Thyroid gland (tissue), 4 donors: ENCODE measurements around the gene BRWD1. TPM values are rescaled to one million over a fixed set of nuclear protein-coding genes. Genes with fewer than 3 reads are reported as not detected.

ENCODE experiments used
- DNase-seq, 2 donors: peaks; one replicate each; pipeline ENCODE4 v3.0.0-alpha.2; 2019
- H3K27ac ChIP-seq, 3 donors: fragments of 200-600 bp; sonication (generic); 1 replicate in 2 of 3; 2 replicates in 1 of 3; pipeline ENCODE4 v1.5.1; 2016 to 2019; ENCODE audit warnings: mild to moderate bottlenecking in 1 of 3, moderate library complexity in 1 of 3
- H3K27me3 ChIP-seq: fragments of 200-600 bp; sonication (generic); one replicate; pipeline ENCODE4 v1.5.1; 2019
- H3K36me3 ChIP-seq, 2 donors: fragments of 200-600 bp; sonication (generic); one replicate each; pipeline ENCODE4 v1.5.1; 2016 to 2019
- H3K4me1 ChIP-seq, 2 donors: fragments of 200-600 bp; sonication (generic); one replicate each; pipeline ENCODE4 v1.5.1; 2017 to 2019
- H3K4me3 ChIP-seq, 3 donors: fragments of 200-600 bp; sonication (generic); replicated peaks in 1 of 3; 1 replicate in 2 of 3; 2 replicates in 1 of 3; pipeline ENCODE4 v1.5.1; 2016; ENCODE audit warnings: mild to moderate bottlenecking in 1 of 3
- H3K9me3 ChIP-seq: fragments of 200-600 bp; sonication (generic); one replicate; pipeline ENCODE4 v1.5.1; 2017
- POLR2A ChIP-seq, 2 donors: fragments of 450-650 bp; IDR thresholded peaks; one replicate each; pipeline ENCODE4 v1.6.1; 2017; ENCODE audit warnings: antibody characterized with exemption in 2 of 2, mild to moderate bottlenecking in 2 of 2, moderate library complexity in 1 of 2
- WGBS, 2 donors: methylation state at CpG; one replicate each; pipeline ENCODE4 v1.1.5; 2017; 5-methylcytosine and 5-hydroxymethylcytosine counted together
- intact Hi-C: fragments of 100-400 bp; cut with DNase I; formaldehyde crosslinking; loops from one replicate; pipeline ENCODE4 v1.15.1; 2023
- total RNA-seq, 4 donors: library from RNA; depleted of rRNA; stranded (reverse); fragments of >200 nt; gene quantifications; one replicate each; pipeline ENCODE4 v1.2.3, GENCODE V29; 2016
- TF ChIP-seq, protein P1 (sequence below), 6 experiments: fragments of 200-600 bp in 3 of 6; fragments of 450-650 bp in 3 of 6; sonication (generic) in 3 of 6; IDR thresholded peaks; one replicate each; pipeline ENCODE4 v1.5.1; 2016 to 2019; ENCODE audit warnings: antibody characterized with exemption in 6 of 6, mild to moderate bottlenecking in 2 of 6, inconsistent platforms in 1 of 6, moderate library complexity in 1 of 6

The BRWD1 gene
- total RNA-seq, 4 donors from 2014 or later: 66.6 to 125 (median 85.3) TPM

DNA sequence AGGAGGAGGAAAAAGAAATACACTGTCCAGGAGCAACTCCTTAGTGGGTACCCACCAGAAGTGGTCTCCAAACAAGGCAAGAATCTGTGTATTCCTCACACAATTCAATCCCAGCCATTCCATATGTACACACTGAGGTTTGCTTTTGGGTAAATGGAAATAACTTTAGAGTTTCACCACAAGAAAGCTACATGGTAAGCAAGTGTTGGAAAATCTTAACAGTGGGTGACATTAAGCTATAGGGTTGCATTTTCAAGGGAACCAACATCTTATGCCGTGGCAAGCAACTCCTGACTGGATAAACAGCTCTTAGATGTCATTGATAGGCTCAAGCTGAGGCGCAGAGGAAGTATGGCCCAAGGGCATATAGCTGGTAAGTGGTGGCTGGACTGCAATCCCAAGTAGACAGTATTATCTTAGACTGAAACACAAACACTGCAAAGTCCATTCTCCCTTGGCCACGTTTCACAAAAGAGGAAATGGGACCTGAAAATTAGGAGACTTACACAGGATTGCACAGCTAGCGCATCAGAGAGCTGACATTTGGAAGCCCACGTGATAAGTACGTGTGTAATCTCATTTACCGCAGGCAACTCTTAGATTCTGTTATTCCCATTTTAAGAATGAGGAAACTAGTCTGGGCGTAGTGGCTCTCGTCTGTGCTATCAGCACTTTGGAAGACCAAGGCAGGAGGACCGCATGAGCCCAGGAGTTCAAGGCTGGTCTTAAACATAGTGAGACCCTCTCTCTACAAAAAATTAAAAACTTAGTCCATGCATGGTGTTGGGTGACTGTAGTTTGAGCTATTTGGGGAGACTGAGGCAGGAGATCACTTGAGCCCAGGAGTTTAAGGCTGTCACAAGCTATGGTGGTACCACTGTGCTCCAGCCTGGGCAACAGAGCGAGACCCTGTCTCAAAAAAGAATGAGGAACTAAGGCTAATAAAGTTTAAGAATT is 4.0 kb upstream of the BRWD1 start:
- TF ChIP-seq POLR2A (IDR thresholded peaks at IDR 0.05): no peak
- TF ChIP-seq, protein P1, sequence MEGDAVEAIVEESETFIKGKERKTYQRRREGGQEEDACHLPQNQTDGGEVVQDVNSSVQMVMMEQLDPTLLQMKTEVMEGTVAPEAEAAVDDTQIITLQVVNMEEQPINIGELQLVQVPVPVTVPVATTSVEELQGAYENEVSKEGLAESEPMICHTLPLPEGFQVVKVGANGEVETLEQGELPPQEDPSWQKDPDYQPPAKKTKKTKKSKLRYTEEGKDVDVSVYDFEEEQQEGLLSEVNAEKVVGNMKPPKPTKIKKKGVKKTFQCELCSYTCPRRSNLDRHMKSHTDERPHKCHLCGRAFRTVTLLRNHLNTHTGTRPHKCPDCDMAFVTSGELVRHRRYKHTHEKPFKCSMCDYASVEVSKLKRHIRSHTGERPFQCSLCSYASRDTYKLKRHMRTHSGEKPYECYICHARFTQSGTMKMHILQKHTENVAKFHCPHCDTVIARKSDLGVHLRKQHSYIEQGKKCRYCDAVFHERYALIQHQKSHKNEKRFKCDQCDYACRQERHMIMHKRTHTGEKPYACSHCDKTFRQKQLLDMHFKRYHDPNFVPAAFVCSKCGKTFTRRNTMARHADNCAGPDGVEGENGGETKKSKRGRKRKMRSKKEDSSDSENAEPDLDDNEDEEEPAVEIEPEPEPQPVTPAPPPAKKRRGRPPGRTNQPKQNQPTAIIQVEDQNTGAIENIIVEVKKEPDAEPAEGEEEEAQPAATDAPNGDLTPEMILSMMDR (IDR thresholded peaks at IDR 0.05): no peak
- no peak for DNase-seq
- H3K4me1 ChIP-seq: peaks cover 0 to 5% of the 10 kb centered on the region in 2 donors
- H3K36me3 ChIP-seq: no peaks in the 10 kb centered on the region
- no peak overlapping the region for H3K27ac ChIP-seq
- H3K27me3 ChIP-seq: no peaks in the 10 kb centered on the region
- no peak overlapping the region for H3K4me3 ChIP-seq
- intact Hi-C loops: no loop called here
- 73 to 86% methylated on average over 11 of the region's 11 CpGs for WGBS, 2 donors
- H3K9me3 ChIP-seq: no peaks in the 10 kb centered on the region

DNA sequence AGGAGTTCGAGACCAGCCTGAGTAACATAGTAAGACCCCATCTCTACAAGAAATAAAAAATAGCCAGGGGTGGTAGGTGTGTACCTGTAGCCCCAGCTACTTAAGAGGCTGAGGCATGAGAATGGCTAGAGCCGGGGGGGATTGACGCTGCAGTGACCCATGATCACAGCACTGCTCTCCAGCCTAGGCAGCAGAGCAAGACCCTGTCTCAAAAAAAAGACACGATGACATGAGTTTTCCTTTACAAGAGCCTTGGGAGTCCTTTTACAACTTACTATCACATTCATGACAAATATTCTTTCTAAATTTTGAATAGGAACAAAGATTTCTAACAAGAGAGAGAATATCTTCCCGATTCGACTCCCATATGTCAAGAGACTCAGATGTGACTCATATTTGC is 3.3 kb upstream of the BRWD1 start:
- Histone ChIP-seq H3K4me1 (peaks cover 4 to 10% of the 10 kb centered on the region in 2 donors), H3K27me3 (no peaks in the 10 kb centered on the region), H3K9me3 (no peaks in the 10 kb centered on the region), H3K27ac (no peak overlapping the region), H3K36me3 (no peaks in the 10 kb centered on the region), H3K4me3 (no peak overlapping the region)
- no peak for DNase-seq
- TF ChIP-seq POLR2A (IDR thresholded peaks at IDR 0.05): no peak
- TF ChIP-seq, protein P1 (IDR thresholded peaks at IDR 0.05): no peak
- 93 to 94% methylated on average over 6 of the region's 6 CpGs for WGBS, 2 donors
- intact Hi-C loops: no loop called here

DNA sequence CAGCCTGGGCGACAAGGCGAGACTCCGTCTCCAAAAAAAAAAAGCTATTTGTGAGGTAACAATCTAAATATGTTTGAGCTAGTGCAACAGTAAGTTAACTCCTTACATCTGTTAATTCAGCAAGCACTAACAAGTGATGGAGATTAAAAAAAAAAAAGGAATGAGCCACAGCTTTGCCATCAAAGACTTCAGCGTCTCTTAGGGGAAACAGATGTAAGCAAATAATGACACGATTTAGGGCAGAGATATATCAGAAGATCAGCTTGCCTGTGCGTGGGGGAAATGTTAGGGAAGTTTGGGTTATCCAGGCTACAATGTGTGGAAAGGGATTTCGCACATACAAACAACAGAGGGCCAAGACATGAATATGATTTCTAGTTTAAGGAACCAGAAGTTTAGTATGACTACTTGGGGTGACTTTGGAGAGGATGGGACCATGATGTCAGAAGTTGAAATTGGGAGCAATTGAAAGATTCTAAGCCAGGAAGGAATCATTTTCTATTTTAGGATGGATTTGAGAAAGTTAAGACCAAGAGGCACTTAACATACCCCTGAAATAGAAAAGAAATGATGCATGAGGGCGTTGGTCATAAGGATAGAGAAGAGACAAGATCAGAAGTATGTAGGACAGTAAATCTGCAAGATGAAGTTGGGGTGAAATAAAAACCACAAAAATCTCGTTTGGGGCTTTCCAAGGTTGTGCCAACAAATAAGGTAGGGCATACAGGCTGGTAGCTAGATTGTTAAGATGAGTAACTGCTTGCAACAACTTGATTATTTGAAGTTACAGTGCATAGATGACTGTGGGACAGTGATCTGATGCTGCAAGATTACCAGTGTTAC is 2.4 kb upstream of the BRWD1 start:
- TF ChIP-seq, protein P1 (IDR thresholded peaks at IDR 0.05): no peak
- no peak for TF ChIP-seq POLR2A (IDR thresholded peaks at IDR 0.05)
- no peak overlapping the region for H3K4me3 ChIP-seq
- H3K4me1 ChIP-seq: peaks cover 6 to 11% of the 10 kb centered on the region in 2 donors
- DNase-seq: no peak
- H3K36me3 ChIP-seq: no peaks in the 10 kb centered on the region
- intact Hi-C loops: no loop called here
- H3K27me3 ChIP-seq: no peaks in the 10 kb centered on the region
- WGBS, 2 donors: 85 to 87% methylated on average over 9 of the region's 9 CpGs
- H3K27ac ChIP-seq: no peak overlapping the region
- no peaks in the 10 kb centered on the region for H3K9me3 ChIP-seq

DNA sequence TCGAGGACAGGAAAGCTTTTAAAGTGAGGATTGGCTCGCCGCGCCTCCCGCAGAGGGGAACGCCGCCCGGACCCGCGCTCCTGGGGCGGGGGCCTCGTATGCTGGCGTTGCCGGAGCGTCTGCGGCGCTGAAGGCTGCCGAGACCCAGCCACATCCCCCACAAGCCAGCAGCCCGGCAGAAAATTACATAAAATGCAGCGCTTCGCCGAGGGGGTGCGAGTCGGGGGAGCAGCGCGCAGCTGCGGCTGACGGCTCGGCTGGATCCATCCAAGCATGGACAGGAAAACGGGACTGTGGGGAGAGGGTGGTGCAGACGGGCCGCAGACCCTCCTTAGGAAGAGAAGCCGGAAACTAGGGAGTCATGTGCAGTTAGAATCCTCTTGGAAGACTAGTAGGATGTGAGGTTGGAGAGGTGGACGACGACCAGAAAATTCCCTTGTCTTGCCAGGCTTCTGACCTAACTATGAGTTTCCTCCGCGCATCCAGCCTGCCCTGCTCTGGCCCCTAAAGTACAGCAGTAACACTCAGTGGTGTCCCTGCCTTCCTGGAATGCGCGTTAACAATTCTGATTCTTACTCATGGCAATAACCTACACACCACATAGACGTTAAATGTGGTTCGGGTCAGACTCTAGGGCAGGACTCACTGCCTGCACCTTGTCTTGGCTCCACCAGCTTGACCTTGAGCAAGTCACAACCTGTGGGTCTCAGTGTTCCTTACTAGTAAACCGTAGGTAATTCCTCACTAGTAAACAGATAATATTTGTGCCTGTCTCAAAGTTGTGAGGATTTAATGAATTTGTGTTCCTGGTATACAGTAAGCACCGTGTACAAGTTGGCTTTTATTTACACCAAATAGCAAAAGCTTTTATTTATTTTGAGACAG is 953 bp upstream of the BRWD1 start:
- Histone ChIP-seq H3K27me3 (no peaks in the 10 kb centered on the region), H3K4me3 (peak overlapping the region; percentile 85 to 98 (median 94)), H3K27ac (peak overlapping the region; percentile 93 to 98 (median 97)), H3K4me1 (peaks cover 6 to 11% of the 10 kb centered on the region in 2 donors), H3K9me3 (no peaks in the 10 kb centered on the region), H3K36me3 (no peaks in the 10 kb centered on the region)
- DNase-seq: peak; percentile 47 to 53
- 6 to 8% methylated on average over 19 to 36 of the region's 43 CpGs for WGBS, 2 donors
- intact Hi-C loops: loop anchor here (5.0 kb wide), 1 partner anchor 73 kb away; no protein-coding TSS in a partner anchor
- TF ChIP-seq POLR2A (IDR thresholded peaks at IDR 0.05): no peak
- TF ChIP-seq, protein P1 (IDR thresholded peaks at IDR 0.05): no peak
